Measurements from ENCODE around the gene TUT7. TPM values are rescaled to one million over a fixed set of nuclear protein-coding genes. Genes with fewer than 3 reads are reported as not detected.

The TUT7 gene
- total and polyA plus RNA-seq, 2 of the 4 experiments (the other 2 are of a cell fraction) = 13.3 to 33.3 TPM

- in situ Hi-C loops (cut with MboI; ENCODE audit: low sequenced_read_pairs) = no loop called here
- WGBS, 2 experiments (ENCODE audit: extremely low coverage in 2 of 2, insufficient read length in 1 of 2) = 100% methylated on average over 1 of the region's 3 CpGs; no CpG with 5 or more reads in 1 of the 2 experiments
- H4K8ac ChIP-seq (ENCODE audit: low read depth in 2 of 2, low read length in 2 of 2) = no peak overlapping the region
Observed at GRCh38 chr9:86341007-86341491, 13.2 kb downstream of the TUT7 start.

More at GRCh38 chr9:86341007-86341491, 13.2 kb downstream of the TUT7 start:
- H2AK5ac ChIP-seq (ENCODE audit: low read depth, low read length) = no peak overlapping the region
- H2BK20ac ChIP-seq (ENCODE audit: low read depth, low read length) = no peak overlapping the region
- no peak overlapping the region for H4K91ac ChIP-seq (ENCODE audit: insufficient read depth, low read depth, low read length)
- H3K18ac ChIP-seq (ENCODE audit: low read depth, low read length) = no peak overlapping the region
- peaks cover 42% of the 10 kb centered on the region for H3K36me3 ChIP-seq (ENCODE audit: control insufficient read depth, insufficient read depth, low read length)
- peak overlapping the region; percentile 2; the same call in 1 of the 2 replicates for H3K4me2 ChIP-seq (ENCODE audit: low read depth, low read length)
- H2AK9ac ChIP-seq (replicated peaks; ENCODE audit: low read depth, low read length, poor library complexity) = no peak overlapping the region
- no peak for DNase-seq
- H2BK15ac ChIP-seq (ENCODE audit: low read depth, low read length) = no peak overlapping the region
- no TSS peak for BruUV-seq (replicated peaks)
- H2BK120ac ChIP-seq (ENCODE audit: low read depth, low read length) = no peak overlapping the region
- no peak; the same call in 1 of the 2 replicates for ATAC-seq (ENCODE audit: low read depth)
- no peak overlapping the region for H2BK5ac ChIP-seq (ENCODE audit: low read depth, low read length, poor library complexity, severe bottlenecking)
- ChIA-PET CTCF (interaction anchor here (0.5 kb wide), 1 partner anchor 370 kb away, joined by 3 read pairs; no protein-coding TSS in a partner anchor), POLR2A (ENCODE audit: unreplicated experiment) (no interaction called here)
- dilution Hi-C loops (cut with HindIII; ENCODE audit: low sequenced_read_pairs, unreplicated experiment) = no loop called here
- H3K27ac ChIP-seq (ENCODE audit: insufficient read depth, low read length) = no peak overlapping the region
- intact Hi-C loops (cut with micrococcal nuclease) = no loop called here
- TF ChIP-seq CEBPB (IDR thresholded peaks at IDR 0.05; ENCODE audit: low read depth, low read length) (peak; percentile 79), FOS (IDR thresholded peaks at IDR 0.05; ENCODE audit: low read depth, low read length) (no peak)
- no peak overlapping the region for H3K4me3 ChIP-seq (ENCODE audit: insufficient read depth, low read depth, low read length)
- H4K20me1 ChIP-seq (ENCODE audit: insufficient read depth, low read length) = no peaks in the 10 kb centered on the region; the same call in 1 of the 2 replicates
- H2AFZ ChIP-seq (replicated peaks; ENCODE audit: low read length, poor library complexity) = no peak overlapping the region
- H3K14ac ChIP-seq (replicated peaks; ENCODE audit: low read depth, low read length) = no peak overlapping the region; the same call in 1 of the 2 replicates
- no peak overlapping the region for H3K56ac ChIP-seq (ENCODE audit: extremely low read depth, insufficient read depth, low read length)
- H3K79me1 ChIP-seq (ENCODE audit: low read depth in 1 of 2, low read length in 2 of 2) = peaks cover 7 to 20% of the 10 kb centered on the region in 2 experiments
- no peaks in the 10 kb centered on the region for H3K27me3 ChIP-seq (ENCODE audit: control insufficient read depth, insufficient read depth, low read length)
- H3K9ac ChIP-seq (ENCODE audit: low read depth, low read length) = no peak overlapping the region
- no peak overlapping the region for H4K5ac ChIP-seq (ENCODE audit: low read depth, low read length)
- no peak overlapping the region for H3K23ac ChIP-seq (ENCODE audit: low read depth, low read length)
- H3K4ac ChIP-seq (ENCODE audit: low read depth, low read length) = no peak overlapping the region
- H3K9me3 ChIP-seq (ENCODE audit: control insufficient read depth, insufficient read depth, low read length) = no peaks in the 10 kb centered on the region
- H3K4me1 ChIP-seq (ENCODE audit: control insufficient read depth, insufficient read depth, low read length) = peaks cover 5% of the 10 kb centered on the region
- 0 out of 2 replicates have a peak, but pooled peaks cover 4% of the 10 kb centered on the region for H3K9me1 ChIP-seq (ENCODE audit: insufficient read depth, low read length)
